ENCODE data around the gene COQ9.
A peak's percentile ranks its signal among the peaks of the same experiment; 100 is the strongest.

The COQ9 gene

DNA sequence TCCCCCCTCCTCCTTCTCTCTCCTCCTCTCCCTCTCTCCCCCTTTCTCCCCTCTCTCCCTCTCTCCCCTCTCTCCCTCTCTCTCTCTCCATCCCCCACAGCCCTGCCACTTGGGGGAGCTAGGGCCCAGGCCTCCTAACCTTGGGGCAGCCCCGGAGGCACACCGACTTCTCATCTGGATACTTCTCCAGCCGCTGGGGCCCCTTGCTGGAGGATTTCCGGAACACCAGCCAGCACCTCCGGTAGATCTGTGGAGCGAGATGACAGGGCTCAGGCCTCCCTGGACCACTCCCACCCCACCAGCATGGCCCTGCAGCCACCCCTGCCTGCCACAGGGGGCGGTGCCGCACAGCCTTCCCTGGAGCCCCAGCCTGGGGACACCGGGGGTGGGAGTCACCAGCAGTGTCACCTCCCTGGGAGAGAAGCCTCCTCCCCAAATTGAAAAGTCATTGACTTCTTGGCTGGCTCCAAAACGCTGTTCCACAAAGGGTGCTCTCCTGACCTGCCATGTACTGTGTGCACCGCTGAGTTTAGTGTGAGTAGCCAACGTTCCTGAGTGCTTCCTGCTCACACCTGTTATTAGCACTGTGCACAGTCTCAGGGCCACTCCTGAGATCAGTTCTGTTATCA lies 28.5 kb downstream of the COQ9 start:
- Histone ChIP-seq H3K36me3 (ENCODE audit: control insufficient read depth, insufficient read depth, low read length) (peaks cover 5% of the 10 kb centered on the region), H3K9ac (ENCODE audit: low read depth, low read length) (no peak overlapping the region), H3K27me3 (ENCODE audit: control insufficient read depth, insufficient read depth, low read length) (peaks cover 5% of the 10 kb centered on the region), H3K9me3 (ENCODE audit: control insufficient read depth, insufficient read depth, low read length) (no peaks in the 10 kb centered on the region), H3K4me1 (ENCODE audit: control insufficient read depth, insufficient read depth, low read length) (peaks cover 36% of the 10 kb centered on the region), H3K4me3 (ENCODE audit: low read depth, low read length) (peak overlapping the region; percentile 9)

DNA sequence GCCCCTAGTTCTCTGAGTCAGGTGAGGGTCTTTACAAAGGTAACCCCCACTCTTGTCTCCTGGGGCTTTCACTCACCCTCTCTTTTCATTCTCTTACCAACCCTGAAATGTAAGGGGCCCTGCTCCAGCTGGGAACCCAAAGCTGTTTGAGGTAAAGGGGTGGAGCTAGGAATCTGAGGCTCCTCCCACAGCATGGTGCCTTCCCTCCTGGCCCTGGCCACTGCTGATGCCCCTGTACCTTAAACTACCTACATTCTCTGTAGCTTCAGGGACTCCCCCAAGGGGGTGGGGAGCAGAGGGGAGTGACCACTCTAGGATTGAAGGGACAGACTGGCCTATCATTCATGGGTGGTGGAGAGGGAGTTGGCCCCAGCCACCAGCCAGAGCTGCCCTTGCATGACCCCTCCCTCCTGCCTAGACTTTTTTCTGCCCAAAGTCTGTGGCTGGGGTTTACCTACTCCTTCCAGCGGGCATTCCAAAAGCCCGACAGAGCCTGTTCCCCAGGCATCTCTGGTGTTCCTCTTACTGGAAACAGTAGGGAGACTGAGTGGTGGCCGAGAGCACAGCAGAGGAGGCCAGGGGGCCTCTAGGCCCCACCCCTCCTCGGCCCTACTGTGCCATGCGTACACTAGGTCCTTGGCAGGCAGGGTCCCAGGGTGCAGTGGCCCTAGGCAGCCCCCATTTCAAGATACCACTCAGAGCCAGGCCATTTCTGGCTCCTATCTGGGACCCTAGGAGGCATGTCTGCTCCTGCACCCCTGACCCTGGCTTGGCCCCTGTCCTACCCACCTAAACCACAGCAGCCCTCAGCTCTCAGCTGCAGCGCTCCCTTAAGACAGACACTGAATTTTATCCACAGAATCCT lies 29.5 kb downstream of the COQ9 start:
- peaks cover 5% of the 10 kb centered on the region for H3K27me3 ChIP-seq (ENCODE audit: control insufficient read depth, insufficient read depth, low read length)
- H3K4me1 ChIP-seq (ENCODE audit: control insufficient read depth, insufficient read depth, low read length), result peaks cover 28% of the 10 kb centered on the region
- H3K36me3 ChIP-seq (ENCODE audit: control insufficient read depth, insufficient read depth, low read length), result peaks cover 3% of the 10 kb centered on the region
- no peak overlapping the region for H3K9ac ChIP-seq (ENCODE audit: low read depth, low read length)
- H3K4me3 ChIP-seq (ENCODE audit: low read depth, low read length), result peak overlapping the region; percentile 9
- H3K9me3 ChIP-seq (ENCODE audit: control insufficient read depth, insufficient read depth, low read length), result no peaks in the 10 kb centered on the region

DNA sequence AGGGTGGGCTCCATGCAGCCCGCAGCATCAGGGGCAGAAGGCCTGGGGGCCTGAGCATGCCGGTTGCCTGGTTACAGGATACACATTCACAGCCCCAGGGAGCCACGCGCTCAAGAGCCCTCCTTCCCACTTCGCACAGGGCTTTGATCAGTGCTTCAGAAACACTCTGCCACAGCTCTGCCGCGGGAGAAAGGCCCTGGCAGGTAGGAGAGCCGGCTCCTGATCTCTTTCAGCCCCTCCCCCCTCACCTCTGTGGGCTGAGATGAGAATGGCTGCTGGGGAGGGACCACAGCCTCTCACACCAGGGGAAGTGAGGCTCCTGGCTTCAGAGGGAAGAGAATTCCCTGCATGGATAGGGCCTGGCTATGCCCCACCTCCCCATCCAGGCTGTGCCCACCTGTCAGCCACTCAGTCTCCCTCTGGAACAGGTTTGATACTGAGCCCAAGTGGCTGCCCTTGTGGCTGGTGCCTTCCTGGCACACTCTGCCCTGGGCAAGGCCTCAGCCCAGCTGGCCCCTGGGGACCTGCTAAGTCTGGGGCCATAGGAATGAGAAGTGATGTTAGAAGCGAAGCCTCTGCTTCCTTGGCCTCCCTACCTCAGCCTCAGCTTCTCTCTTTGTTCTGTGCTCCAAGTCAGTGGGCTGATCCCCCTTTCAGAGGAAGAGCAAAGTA lies 30.4 kb downstream of the COQ9 start:
- no peak overlapping the region for H3K9ac ChIP-seq (ENCODE audit: low read depth, low read length)
- H3K9me3 ChIP-seq (ENCODE audit: control insufficient read depth, insufficient read depth, low read length), result no peaks in the 10 kb centered on the region
- H3K36me3 ChIP-seq (ENCODE audit: control insufficient read depth, insufficient read depth, low read length), result peaks cover 3% of the 10 kb centered on the region
- H3K4me3 ChIP-seq (ENCODE audit: low read depth, low read length), result no peak overlapping the region
- peaks cover 21% of the 10 kb centered on the region for H3K4me1 ChIP-seq (ENCODE audit: control insufficient read depth, insufficient read depth, low read length)
- H3K27me3 ChIP-seq (ENCODE audit: control insufficient read depth, insufficient read depth, low read length), result peaks cover 5% of the 10 kb centered on the region

DNA sequence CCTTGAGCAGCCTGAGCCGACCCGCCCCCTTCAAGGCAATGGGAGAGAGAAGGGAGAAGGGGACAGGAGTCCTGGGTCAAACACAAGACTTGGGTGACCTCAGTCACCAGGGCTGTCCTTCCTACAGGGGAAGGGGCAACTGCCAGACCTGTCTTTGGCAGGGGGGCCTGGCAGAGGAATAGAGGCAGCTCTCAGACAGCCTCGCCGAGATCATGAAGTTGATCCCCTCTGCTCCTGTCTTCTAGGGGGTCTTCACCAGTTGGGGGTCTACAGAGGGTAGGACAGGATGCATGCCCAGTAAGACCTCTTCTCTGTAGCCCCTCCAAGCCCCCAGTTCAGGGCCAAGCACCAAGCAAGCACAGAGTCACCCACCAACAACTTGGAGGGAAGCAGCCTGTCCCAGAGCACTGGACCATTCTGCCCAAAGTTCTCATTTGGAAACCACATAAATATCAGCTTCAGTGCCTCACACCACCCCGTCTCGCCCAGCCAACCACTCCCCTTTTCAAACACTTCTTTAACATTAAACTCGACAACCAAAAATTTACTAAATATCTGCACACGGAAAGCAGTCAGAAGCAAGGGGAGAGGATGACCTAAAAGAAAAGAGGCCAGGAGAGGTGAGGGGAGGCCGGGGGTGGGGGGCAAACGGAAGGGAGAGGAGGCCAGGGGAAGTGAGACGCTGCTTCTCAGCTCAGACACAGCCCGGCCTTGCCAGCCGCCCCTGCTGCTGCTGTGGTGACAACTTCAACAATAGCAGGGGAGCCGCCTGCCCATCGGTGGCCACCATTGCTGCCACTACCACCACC lies 31.3 kb downstream of the COQ9 start:
- no peaks in the 10 kb centered on the region for H3K36me3 ChIP-seq (ENCODE audit: control insufficient read depth, insufficient read depth, low read length)
- H3K4me3 ChIP-seq (ENCODE audit: low read depth, low read length), result peak overlapping the region; percentile 65
- no peak overlapping the region for H3K9ac ChIP-seq (ENCODE audit: low read depth, low read length)
- no peaks in the 10 kb centered on the region for H3K9me3 ChIP-seq (ENCODE audit: control insufficient read depth, insufficient read depth, low read length)
- H3K4me1 ChIP-seq (ENCODE audit: control insufficient read depth, insufficient read depth, low read length), result peaks cover 16% of the 10 kb centered on the region
- H3K27me3 ChIP-seq (ENCODE audit: control insufficient read depth, insufficient read depth, low read length), result peaks cover 5% of the 10 kb centered on the region

DNA sequence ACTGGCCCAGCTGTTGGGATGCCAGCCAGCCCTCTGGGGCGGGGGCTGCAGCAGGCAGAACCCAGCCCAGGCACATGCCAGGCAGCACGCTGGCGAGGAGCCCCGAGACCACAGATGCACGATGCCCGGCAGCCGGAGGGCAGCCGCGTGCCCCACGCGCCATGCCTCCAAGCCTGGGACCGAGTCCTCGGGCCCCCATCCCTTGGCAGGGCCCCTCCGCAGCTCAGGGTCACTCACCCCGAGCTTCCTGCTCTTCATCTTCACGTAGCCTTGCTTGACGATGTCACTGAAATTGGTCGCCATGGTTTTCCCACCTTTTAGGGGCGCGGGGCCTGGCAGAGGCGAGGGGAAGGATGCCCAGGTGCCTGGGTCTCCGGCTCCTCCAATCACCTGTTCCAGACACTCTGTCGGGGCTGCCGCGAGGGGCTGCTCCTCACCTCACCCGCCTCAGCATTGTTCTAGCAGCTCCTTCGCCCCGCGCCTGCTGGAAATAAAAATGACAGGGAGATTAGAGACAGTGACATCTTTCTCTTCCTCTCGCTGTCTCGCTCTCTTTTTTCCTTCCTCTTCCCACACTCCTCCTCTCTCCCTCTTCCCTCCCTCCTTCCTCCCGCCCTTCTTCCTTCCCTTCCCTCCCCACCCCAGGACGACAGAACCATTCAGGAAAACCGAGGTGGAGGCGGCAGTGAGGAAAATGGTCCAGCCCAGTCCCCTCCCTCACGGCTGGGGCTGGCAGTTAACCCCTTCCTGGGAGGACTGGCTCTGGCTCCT lies 32.1 kb downstream of the COQ9 start:
- Histone ChIP-seq H3K9ac (ENCODE audit: low read depth, low read length) (no peak overlapping the region), H3K36me3 (ENCODE audit: control insufficient read depth, insufficient read depth, low read length) (no peaks in the 10 kb centered on the region), H3K4me3 (ENCODE audit: low read depth, low read length) (peak overlapping the region; percentile 65), H3K9me3 (ENCODE audit: control insufficient read depth, insufficient read depth, low read length) (no peaks in the 10 kb centered on the region), H3K27me3 (ENCODE audit: control insufficient read depth, insufficient read depth, low read length) (peaks cover 5% of the 10 kb centered on the region), H3K4me1 (ENCODE audit: control insufficient read depth, insufficient read depth, low read length) (peaks cover 16% of the 10 kb centered on the region)

DNA sequence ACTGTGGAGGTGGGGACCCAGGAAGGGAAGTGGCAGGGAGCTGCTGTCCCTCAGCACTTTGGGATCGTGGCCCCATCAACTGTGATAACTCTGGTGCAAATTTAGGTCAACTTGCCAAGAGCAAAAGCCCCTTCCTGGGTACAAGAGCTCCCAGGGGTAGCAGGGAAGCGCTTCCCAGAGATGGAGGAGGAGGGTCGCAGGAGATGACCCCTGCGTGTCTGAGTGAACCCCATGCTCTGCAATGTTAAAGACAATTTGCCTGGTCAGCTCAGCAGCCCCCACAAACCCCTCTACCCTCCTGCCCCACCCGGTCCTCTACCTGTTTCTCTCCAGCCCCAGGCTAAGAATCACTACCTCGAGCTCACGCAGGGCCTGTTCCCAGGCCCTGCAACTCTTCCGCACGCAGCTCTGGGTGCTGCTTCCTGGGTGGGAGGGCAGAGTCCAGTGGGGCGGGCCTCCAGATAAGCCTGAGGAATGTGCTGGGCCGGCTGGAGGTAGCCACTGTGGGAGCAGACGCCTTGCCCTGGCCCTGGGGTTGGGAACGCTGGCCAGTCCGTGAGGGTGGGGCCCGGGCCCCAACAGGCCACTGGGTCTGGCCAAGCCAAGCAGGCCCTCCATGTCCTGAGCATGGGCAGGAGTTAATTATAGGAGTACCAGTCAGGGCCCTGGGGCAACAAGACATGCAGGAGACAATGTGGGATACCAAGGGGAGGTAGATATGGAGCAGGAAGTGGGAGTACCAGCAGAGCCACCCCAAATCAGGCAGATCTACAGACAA lies 32.9 kb downstream of the COQ9 start:
- H3K27me3 ChIP-seq (ENCODE audit: control insufficient read depth, insufficient read depth, low read length), result peaks cover 12% of the 10 kb centered on the region
- no peaks in the 10 kb centered on the region for H3K9me3 ChIP-seq (ENCODE audit: control insufficient read depth, insufficient read depth, low read length)
- peak overlapping the region; percentile 65 for H3K4me3 ChIP-seq (ENCODE audit: low read depth, low read length)
- no peaks in the 10 kb centered on the region for H3K36me3 ChIP-seq (ENCODE audit: control insufficient read depth, insufficient read depth, low read length)
- H3K4me1 ChIP-seq (ENCODE audit: control insufficient read depth, insufficient read depth, low read length), result peaks cover 14% of the 10 kb centered on the region
- no peak overlapping the region for H3K9ac ChIP-seq (ENCODE audit: low read depth, low read length)

DNA sequence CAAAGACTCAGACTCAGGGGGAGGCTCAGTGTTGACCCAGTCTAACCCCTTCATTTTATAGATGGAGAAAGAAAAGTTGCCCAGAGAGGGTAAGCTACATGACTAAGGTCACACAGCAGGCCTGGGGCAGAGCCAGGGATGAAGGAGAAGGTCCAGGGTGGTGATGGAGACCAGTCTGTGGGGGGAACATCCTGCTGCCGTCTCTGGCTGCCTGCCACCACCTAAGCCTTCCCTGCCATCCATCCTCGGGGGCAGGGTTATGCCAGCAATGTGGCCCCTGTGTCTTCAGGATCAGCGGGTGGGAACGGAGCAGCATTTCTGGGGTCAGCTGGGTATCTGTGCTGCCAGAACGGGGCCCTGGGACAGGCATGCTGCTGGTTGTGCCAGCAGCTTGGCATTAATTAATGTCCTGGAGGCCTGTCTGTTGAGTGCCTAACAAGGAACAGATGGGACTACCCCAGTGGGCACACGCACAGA lies 33.5 kb downstream of the COQ9 start:
- peaks cover 14% of the 10 kb centered on the region for H3K4me1 ChIP-seq (ENCODE audit: control insufficient read depth, insufficient read depth, low read length)
- H3K9ac ChIP-seq (ENCODE audit: low read depth, low read length), result no peak overlapping the region
- H3K36me3 ChIP-seq (ENCODE audit: control insufficient read depth, insufficient read depth, low read length), result no peaks in the 10 kb centered on the region
- H3K27me3 ChIP-seq (ENCODE audit: control insufficient read depth, insufficient read depth, low read length), result peaks cover 19% of the 10 kb centered on the region
- H3K4me3 ChIP-seq (ENCODE audit: low read depth, low read length), result no peak overlapping the region
- H3K9me3 ChIP-seq (ENCODE audit: control insufficient read depth, insufficient read depth, low read length), result no peaks in the 10 kb centered on the region

DNA sequence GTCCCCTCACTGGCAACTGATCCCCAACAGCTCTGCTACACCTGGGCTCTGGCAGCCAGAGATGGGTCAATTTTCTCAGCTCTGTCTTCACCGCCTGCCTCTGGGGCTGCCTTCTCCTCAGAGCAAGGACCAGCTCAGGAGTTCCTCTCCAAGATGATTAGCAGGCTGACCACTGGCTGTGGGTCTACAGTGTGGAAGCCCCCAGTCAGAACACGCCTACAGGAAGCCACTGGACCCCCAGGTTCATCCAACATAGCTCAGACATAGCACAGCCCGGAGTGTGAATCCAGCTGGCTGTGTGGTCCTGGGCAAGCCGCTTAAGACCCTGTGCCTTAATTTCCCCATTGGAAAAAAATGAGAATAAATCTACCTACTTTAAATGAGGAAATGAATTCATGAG lies 34.1 kb downstream of the COQ9 start:
- Histone ChIP-seq H3K36me3 (ENCODE audit: control insufficient read depth, insufficient read depth, low read length) (no peaks in the 10 kb centered on the region), H3K4me1 (ENCODE audit: control insufficient read depth, insufficient read depth, low read length) (peaks cover 8% of the 10 kb centered on the region), H3K9ac (ENCODE audit: low read depth, low read length) (no peak overlapping the region), H3K9me3 (ENCODE audit: control insufficient read depth, insufficient read depth, low read length) (no peaks in the 10 kb centered on the region), H3K27me3 (ENCODE audit: control insufficient read depth, insufficient read depth, low read length) (peaks cover 20% of the 10 kb centered on the region), H3K4me3 (ENCODE audit: low read depth, low read length) (no peak overlapping the region)

DNA sequence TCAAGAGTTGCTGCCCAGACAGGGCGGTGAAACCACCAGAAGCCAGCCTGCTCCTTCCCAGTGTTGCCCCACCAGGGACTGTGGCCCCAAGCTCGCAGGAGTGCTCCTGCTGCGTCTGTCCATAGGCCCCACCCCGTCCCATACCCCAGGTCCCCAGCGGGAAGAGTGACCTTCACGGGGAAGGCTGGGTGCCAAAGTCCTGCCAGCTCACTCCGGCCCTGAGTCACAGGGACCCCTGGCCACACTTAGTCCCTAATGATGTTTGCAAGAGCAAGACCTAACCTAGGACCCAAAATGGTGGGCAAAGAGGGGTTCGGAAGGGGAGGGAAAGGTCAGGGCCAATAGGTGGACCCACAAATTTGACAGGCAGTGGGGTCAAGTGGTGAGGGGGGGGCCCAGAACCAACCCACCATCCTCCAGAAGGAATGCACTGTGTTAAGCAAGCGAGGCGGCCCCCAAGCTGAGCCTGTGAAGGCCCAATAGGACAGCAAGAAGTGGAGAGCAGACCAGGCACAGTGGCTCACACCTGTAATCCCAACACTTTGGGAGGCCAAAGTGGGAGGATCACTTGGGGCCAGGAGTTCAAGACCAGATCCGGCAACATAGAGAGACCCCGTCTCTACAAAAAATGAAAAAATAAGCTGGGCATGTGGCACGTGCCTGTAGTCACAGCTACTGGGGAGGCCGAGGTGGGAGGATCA lies 35.7 kb downstream of the COQ9 start:
- H3K9me3 ChIP-seq (ENCODE audit: control insufficient read depth, insufficient read depth, low read length), result no peaks in the 10 kb centered on the region

More for the DNA sequence above, 35.7 kb downstream of the COQ9 start:
- Histone ChIP-seq H3K4me3 (ENCODE audit: low read depth, low read length) (no peak overlapping the region), H3K4me1 (ENCODE audit: control insufficient read depth, insufficient read depth, low read length) (peaks cover 2% of the 10 kb centered on the region), H3K27me3 (ENCODE audit: control insufficient read depth, insufficient read depth, low read length) (peaks cover 22% of the 10 kb centered on the region), H3K36me3 (ENCODE audit: control insufficient read depth, insufficient read depth, low read length) (no peaks in the 10 kb centered on the region), H3K9ac (ENCODE audit: low read depth, low read length) (no peak overlapping the region)
